ENCODE results near the gene KIF4A. TPM values are rescaled to one million over a fixed set of nuclear protein-coding genes. Genes with fewer than 3 reads are reported as not detected.

KIF4A gene
- total RNA-seq (2014; rRNA removed): 35.8 and 43.5 TPM in 2 replicates
- Bru-seq, nascent RNA: percentile 68 among the genes with signal in this experiment
- BruChase-seq, experiment 1, labeled RNA remaining after a 6-hour chase: percentile 63 among the genes with signal in this experiment
- percentile 38 among the genes with signal in this experiment for BruChase-seq, experiment 2, labeled RNA remaining after a 2-hour chase
- long read RNA-seq, full-length matches to known transcripts: 9 of 22 reads
- long read RNA-seq, partial matches to known transcripts: 9 of 22 reads
- long read RNA-seq, other reads (novel, unspliced or antisense): 4 of 22 reads

DNA sequence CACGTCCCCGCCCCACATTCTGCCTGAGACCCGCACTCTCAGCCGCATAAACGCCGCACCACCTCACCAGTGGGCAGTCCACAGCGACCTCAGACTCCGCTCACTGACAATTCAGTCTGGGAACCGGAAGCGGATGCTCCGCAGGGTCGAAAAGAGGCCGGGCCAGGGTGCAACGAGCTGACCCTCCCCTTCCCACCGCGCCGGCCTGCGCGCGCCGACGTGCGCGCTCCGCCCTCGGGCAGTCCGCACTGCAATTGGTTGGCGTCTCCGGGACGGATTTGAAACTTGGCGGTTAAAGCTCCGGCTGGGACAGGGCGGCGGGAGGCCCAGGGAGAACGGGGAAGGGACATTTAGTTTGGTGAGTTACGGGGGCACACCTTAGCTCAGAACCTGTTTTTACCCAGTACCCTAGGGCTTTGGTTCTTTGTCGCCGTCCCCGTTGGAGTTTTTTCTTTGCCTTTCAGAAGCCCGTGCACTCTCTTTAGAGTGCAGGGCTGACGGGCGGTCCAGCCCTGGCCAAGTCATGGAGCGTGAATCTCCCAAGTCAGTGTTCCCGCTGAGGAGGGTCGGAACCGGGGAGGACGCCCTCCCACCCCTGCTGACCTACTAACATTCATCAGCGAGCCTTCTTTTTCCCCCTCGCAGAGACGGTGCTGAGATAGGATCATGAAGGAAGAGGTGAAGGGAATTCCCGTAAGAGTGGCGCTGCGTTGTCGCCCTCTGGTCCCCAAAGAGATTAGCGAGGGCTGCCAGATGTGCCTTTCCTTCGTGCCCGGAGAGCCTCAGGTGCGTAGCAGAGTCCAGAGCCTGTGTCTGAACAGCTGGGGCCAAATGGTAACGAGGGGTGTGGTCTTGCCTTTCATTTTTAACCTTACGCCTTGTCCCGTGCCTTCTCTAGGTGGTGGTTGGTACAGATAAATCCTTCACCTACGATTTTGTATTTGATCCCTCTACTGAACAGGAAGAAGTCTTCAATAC is at the start of gene KIF4A, which contains the start of gene PDZD11:
KIF4A (plus strand) TSS at position 312 of the 978 bp plus-strand sequence; CDS start at position 667, 355 bp downstream.
PDZD11 (minus strand) TSS at position 135 of the 978 bp plus-strand sequence. CDS start 586 bp downstream, outside the sequence.
- ATAC-seq: peak; percentile 93
- peaks cover 23% of the 10 kb centered on the region for H3K4me1 ChIP-seq (ENCODE audit: insufficient read depth, low read length)
- peak within 1 kb of the TSS; percentile 94 for H3K4me2 ChIP-seq (ENCODE audit: low read length)
- H3K36me3 ChIP-seq (ENCODE audit: low read depth, low read length): peaks cover 15% of the 10 kb centered on the region; the same call in 1 of the 2 replicates
- peak within 1 kb of the TSS; percentile 88 for H3K9ac ChIP-seq (ENCODE audit: low read length)
- peak within 1 kb of the TSS; percentile 93 for H3K4me3 ChIP-seq (ENCODE audit: low read length)
- TSS peak; percentile 73 for BruUV-seq (replicated peaks)
- H4K20me1 ChIP-seq (ENCODE audit: low read length): peaks cover 15% of the 10 kb centered on the region
- no peaks in the 10 kb centered on the region for H3K9me3 ChIP-seq (ENCODE audit: low read length)
- intact Hi-C loops (cut with micrococcal nuclease): loop anchor here (2.0 to 10.0 kb wide), 3 partner anchors 42 to 155 kb away; partner anchors contain the start of gene IGBP1
- peak; percentile 88 for DNase-seq
- no peaks in the 10 kb centered on the region for H3K27me3 ChIP-seq (ENCODE audit: low read length)
- peaks cover 5% of the 10 kb centered on the region for H3F3A ChIP-seq (ENCODE audit: low read length, unreplicated experiment)
- no peaks in the 10 kb centered on the region for H3K9me2 ChIP-seq (replicated peaks; ENCODE audit: low read length)
- POLR2A ChIA-PET (ENCODE audit: unreplicated experiment): interaction anchor here (0.6 kb wide), 2 partner anchors 157 to 193 kb away, joined by 3 read pairs; partner anchors contain the start of gene IGBP1
- TF ChIP-seq EZH2 (IDR thresholded peaks at IDR 0.05; ENCODE audit: low read length, unreplicated experiment) (no peak), EZH2phosphoT487 (IDR thresholded peaks at IDR 0.05; ENCODE audit: borderline replicate concordance, low read length) (no peak)
- TF ChIP-seq, protein P1, sequence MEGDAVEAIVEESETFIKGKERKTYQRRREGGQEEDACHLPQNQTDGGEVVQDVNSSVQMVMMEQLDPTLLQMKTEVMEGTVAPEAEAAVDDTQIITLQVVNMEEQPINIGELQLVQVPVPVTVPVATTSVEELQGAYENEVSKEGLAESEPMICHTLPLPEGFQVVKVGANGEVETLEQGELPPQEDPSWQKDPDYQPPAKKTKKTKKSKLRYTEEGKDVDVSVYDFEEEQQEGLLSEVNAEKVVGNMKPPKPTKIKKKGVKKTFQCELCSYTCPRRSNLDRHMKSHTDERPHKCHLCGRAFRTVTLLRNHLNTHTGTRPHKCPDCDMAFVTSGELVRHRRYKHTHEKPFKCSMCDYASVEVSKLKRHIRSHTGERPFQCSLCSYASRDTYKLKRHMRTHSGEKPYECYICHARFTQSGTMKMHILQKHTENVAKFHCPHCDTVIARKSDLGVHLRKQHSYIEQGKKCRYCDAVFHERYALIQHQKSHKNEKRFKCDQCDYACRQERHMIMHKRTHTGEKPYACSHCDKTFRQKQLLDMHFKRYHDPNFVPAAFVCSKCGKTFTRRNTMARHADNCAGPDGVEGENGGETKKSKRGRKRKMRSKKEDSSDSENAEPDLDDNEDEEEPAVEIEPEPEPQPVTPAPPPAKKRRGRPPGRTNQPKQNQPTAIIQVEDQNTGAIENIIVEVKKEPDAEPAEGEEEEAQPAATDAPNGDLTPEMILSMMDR (conservative IDR thresholded peaks at IDR 0.05; ENCODE audit: low read depth, low read length): no peak
- H2AFZ ChIP-seq (ENCODE audit: low read length): peak within 1 kb of the TSS; percentile 94
- CTCF ChIA-PET: interaction anchor here (0.7 to 2.0 kb wide), 2 partner anchors 157 to 187 kb away, joined by 3 to 8 read pairs; partner anchors contain the start of gene IGBP1
- peak within 1 kb of the TSS; percentile 52 for H3K27ac ChIP-seq (ENCODE audit: low read length)
- H3K79me2 ChIP-seq (ENCODE audit: low read length): peaks cover 61% of the 10 kb centered on the region

DNA sequence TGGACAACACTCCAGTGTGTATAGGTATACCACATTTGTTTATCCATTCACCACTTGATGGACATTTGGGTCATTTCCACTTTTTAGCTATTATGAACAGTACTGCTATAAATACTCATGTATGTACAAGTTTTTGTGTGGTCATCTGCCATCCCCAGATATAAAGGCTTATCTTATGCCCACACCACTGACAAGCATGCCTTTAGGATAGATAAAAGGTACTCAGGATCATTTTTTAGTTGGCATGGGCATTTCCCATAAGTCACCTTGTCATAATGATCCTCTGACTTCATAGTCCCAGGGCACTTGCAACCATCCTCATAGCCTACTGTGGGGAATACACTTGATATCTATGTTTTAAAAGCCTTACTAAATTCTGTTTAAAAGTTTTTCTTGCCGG is 49.2 kb upstream of the KIF4A start:
- no TSS peak for BruUV-seq (replicated peaks)

More for the DNA sequence above, 49.2 kb upstream of the KIF4A start:
- Histone ChIP-seq H3K9ac (ENCODE audit: low read length) (no peak overlapping the region), H3K4me3 (ENCODE audit: low read length) (no peak overlapping the region), H3K79me2 (ENCODE audit: low read length) (no peaks in the 10 kb centered on the region), H3K9me3 (ENCODE audit: low read length) (no peaks in the 10 kb centered on the region), H4K20me1 (ENCODE audit: low read length) (no peaks in the 10 kb centered on the region), H3K4me1 (ENCODE audit: insufficient read depth, low read length) (peaks cover 6% of the 10 kb centered on the region), H3K27ac (ENCODE audit: low read length) (no peak overlapping the region), H3K27me3 (ENCODE audit: low read length) (no peaks in the 10 kb centered on the region), H2AFZ (ENCODE audit: low read length) (no peak overlapping the region), H3K4me2 (ENCODE audit: low read length) (no peak overlapping the region), H3F3A (ENCODE audit: low read length, unreplicated experiment) (no peaks in the 10 kb centered on the region), H3K9me2 (replicated peaks; ENCODE audit: low read length) (no peaks in the 10 kb centered on the region), H3K36me3 (ENCODE audit: low read depth, low read length) (no peaks in the 10 kb centered on the region)
- DNase-seq (no peak), ATAC-seq (no peak)
- ChIA-PET CTCF (no interaction called here), POLR2A (ENCODE audit: unreplicated experiment) (no interaction called here)
- TF ChIP-seq EZH2phosphoT487 (IDR thresholded peaks at IDR 0.05; ENCODE audit: borderline replicate concordance, low read length) (no peak), EZH2 (IDR thresholded peaks at IDR 0.05; ENCODE audit: low read length, unreplicated experiment) (no peak)
- TF ChIP-seq, protein P1 (conservative IDR thresholded peaks at IDR 0.05; ENCODE audit: low read depth, low read length): no peak
- intact Hi-C loops (cut with micrococcal nuclease): no loop called here

All from PC-3 (cell line).